IPS-18a (cell line): ENCODE data around the gene GSTM4.

Source experiments
- H3K27ac ChIP-seq: one replicate; pipeline ENCODE4 v1.5.1; 2013; ENCODE audit warnings: low read length
- H3K27me3 ChIP-seq: one replicate; pipeline ENCODE4 v1.6.1; 2013; ENCODE audit warnings: mild to moderate bottlenecking, low read length; ENCODE audit not compliant: control insufficient read depth, insufficient read depth
- H3K36me3 ChIP-seq: one replicate; pipeline ENCODE4 v1.6.1; 2013; ENCODE audit warnings: low read depth, low read length; ENCODE audit not compliant: control insufficient read depth
- H3K4me1 ChIP-seq: one replicate; pipeline ENCODE4 v1.6.1; 2013; ENCODE audit warnings: low read depth, low read length; ENCODE audit not compliant: control insufficient read depth
- H3K4me3 ChIP-seq: one replicate; pipeline ENCODE4 v1.5.1; 2013; ENCODE audit warnings: low read length
- H3K9ac ChIP-seq: one replicate; pipeline ENCODE4 v1.6.1; 2013; ENCODE audit warnings: mild to moderate bottlenecking, low read length, moderate library complexity
- H3K9me3 ChIP-seq: one replicate; pipeline ENCODE4 v1.6.1; 2013; ENCODE audit warnings: low read depth, low read length; ENCODE audit not compliant: control insufficient read depth

The GSTM4 gene

GRCh38 chr1:109619576-109620400, 36.1 kb upstream of the GSTM4 start, which contains the start of the genes AMPD2 and GNAT2:
Gene AMPD2 (plus strand): TSS chr1:109619837. CDS start chr1:109621176, 1,339 bp downstream.
Gene GNAT2 (minus strand): TSS chr1:109619616. CDS start chr1:109612870, 6,746 bp downstream.
- Histone ChIP-seq H3K27ac (peak within 1 kb of the TSS; percentile 55), H3K9me3 (no peaks in the 10 kb centered on the region), H3K4me3 (peak within 1 kb of the TSS; percentile 91), H3K36me3 (no peaks in the 10 kb centered on the region), H3K4me1 (peaks cover 20% of the 10 kb centered on the region), H3K9ac (peak within 1 kb of the TSS; percentile 79), H3K27me3 (no peaks in the 10 kb centered on the region)

DNA sequence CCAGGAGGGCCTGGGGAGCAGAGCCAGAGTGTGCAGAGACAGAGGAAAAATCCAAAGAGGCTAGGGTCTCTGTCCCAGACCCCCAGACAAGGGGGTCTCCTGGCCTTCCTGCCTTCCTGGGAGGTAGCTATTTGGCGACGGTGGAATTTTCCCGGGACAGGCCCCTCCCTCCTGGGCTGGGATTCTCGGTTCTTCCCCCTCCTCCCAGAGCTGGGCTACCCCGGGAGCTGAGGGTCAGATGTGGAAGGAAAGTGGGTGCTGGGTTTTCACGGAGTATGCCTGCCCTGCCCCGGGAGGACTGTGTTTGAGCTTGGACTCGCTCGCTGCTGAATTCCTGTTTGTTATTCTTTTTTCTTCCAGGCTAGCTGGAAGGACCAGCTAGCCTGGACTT, 35.5 kb upstream of the GSTM4 start:
- H3K9me3 ChIP-seq, result no peaks in the 10 kb centered on the region

DNA sequence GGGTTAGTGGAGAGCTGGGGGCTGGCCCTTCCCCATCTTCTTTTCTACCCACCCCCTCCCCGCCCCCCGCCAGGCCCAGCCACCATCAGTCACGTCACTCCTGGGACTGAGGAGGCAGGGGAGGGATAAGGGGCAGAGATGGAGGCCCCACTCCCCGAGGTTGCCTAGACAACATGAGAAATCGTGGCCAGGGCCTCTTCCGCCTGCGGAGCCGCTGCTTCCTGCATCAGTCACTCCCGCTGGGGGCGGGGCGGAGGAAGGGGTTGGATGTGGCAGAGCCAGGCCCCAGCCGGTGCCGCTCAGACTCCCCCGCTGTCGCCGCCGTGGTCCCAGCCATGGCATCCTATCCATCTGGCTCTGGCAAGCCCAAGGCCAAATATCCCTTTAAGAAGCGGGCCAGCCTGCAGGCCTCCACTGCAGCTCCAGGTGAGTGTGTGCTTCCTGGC, 35.0 kb upstream of the GSTM4 start:
- peaks cover 20% of the 10 kb centered on the region for H3K4me1 ChIP-seq
- no peaks in the 10 kb centered on the region for H3K36me3 ChIP-seq
- H3K4me3 ChIP-seq, result peak overlapping the region; percentile 91
- H3K27ac ChIP-seq, result no peak overlapping the region
- H3K9ac ChIP-seq, result peak overlapping the region; percentile 79
- no peaks in the 10 kb centered on the region for H3K9me3 ChIP-seq
- no peaks in the 10 kb centered on the region for H3K27me3 ChIP-seq

More for the DNA sequence above, 35.5 kb upstream of the GSTM4 start:
- Histone ChIP-seq H3K9ac (peak overlapping the region; percentile 79), H3K4me1 (peaks cover 20% of the 10 kb centered on the region), H3K4me3 (peak overlapping the region; percentile 91), H3K36me3 (no peaks in the 10 kb centered on the region), H3K27ac (peak overlapping the region; percentile 55), H3K27me3 (no peaks in the 10 kb centered on the region)

DNA sequence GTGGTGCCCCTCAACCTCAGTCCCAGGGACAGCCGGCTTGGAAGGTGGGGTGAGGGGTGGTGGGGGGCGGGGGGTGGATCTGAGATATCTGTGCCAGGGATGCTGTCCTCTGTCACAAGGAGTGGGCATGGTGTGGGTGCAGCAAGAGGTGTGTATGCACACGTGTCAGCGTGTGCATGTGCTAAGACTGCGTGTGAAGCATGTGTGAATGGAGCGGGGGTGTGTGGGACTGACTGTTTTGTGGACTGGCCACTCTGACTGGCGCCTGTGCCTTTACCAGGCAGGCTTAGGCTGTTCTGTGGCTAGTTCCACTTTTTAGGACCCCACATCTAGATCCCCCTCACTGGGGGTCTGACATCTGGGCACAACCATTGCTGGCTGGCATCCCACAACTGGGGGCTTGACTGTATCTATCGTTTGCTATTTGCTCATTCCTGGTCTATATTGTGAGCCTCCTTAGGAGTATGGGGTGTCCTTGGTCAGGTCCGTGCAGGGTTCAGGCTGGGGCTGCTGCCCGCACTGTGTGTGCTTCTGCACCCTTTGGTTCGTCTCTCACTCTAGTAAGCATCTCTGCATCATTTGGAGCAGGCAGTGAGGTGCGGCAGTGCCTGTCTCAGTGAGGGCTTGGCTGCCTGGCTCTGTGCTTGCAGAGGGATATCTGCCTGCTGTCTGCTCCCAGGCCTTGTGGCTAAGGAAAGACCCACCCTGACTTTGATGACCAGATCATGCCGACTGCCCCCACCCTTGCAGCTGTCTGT, 34.3 kb upstream of the GSTM4 start:
- Histone ChIP-seq H3K36me3 (peaks cover 1% of the 10 kb centered on the region), H3K27ac (no peak overlapping the region), H3K4me3 (peak overlapping the region; percentile 91), H3K27me3 (no peaks in the 10 kb centered on the region), H3K9me3 (no peaks in the 10 kb centered on the region), H3K9ac (no peak overlapping the region), H3K4me1 (peaks cover 20% of the 10 kb centered on the region)

- Histone ChIP-seq H3K9me3 (no peaks in the 10 kb centered on the region), H3K36me3 (peaks cover 6% of the 10 kb centered on the region), H3K27ac (no peak overlapping the region), H3K4me1 (peaks cover 15% of the 10 kb centered on the region), H3K4me3 (no peak overlapping the region), H3K27me3 (no peaks in the 10 kb centered on the region), H3K9ac (no peak overlapping the region)
Measured at GRCh38 chr1:109622137-109622892, 33.6 kb upstream of the GSTM4 start.

DNA sequence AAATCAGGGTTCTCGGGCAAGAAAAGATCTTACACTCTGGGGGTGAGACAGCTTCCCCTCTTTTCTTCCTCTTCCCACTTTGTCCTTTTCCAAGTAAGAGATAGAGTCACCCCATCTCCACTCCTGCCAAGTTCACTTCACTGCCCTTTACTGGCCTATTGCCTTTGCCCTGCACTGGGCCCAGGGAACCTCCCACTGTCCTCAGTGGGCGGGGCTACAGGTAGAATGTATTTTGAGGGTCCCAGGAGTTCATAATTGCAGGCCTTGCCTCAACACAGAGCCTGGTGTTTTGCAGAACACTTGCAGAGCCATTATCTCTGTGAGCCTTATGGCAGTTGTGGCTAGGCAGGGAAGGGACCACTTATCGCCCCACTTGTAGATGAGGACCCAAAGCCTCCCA, 33.0 kb upstream of the GSTM4 start:
- Histone ChIP-seq H3K27ac (no peak overlapping the region), H3K36me3 (peaks cover 9% of the 10 kb centered on the region), H3K9ac (no peak overlapping the region), H3K27me3 (no peaks in the 10 kb centered on the region), H3K9me3 (no peaks in the 10 kb centered on the region), H3K4me3 (no peak overlapping the region), H3K4me1 (peaks cover 12% of the 10 kb centered on the region)

- Histone ChIP-seq H3K36me3 (peaks cover 16% of the 10 kb centered on the region), H3K27me3 (no peaks in the 10 kb centered on the region), H3K4me3 (no peak overlapping the region), H3K4me1 (peaks cover 7% of the 10 kb centered on the region), H3K27ac (no peak overlapping the region), H3K9ac (no peak overlapping the region), H3K9me3 (no peaks in the 10 kb centered on the region)
Measured at GRCh38 chr1:109623601-109624161, 32.2 kb upstream of the GSTM4 start.

GRCh38 chr1:109624201-109625010, 31.5 kb upstream of the GSTM4 start:
- Histone ChIP-seq H3K9me3 (no peaks in the 10 kb centered on the region), H3K4me3 (no peak overlapping the region), H3K36me3 (peaks cover 19% of the 10 kb centered on the region), H3K27me3 (no peaks in the 10 kb centered on the region), H3K4me1 (no peaks in the 10 kb centered on the region), H3K9ac (no peak overlapping the region), H3K27ac (no peak overlapping the region)

GRCh38 chr1:109625176-109625575, 30.7 kb upstream of the GSTM4 start:
- Histone ChIP-seq H3K9ac (no peak overlapping the region), H3K36me3 (peaks cover 23% of the 10 kb centered on the region), H3K9me3 (no peaks in the 10 kb centered on the region), H3K4me1 (no peaks in the 10 kb centered on the region), H3K27me3 (no peaks in the 10 kb centered on the region), H3K27ac (no peak overlapping the region), H3K4me3 (no peak overlapping the region)

- no peaks in the 10 kb centered on the region for H3K9me3 ChIP-seq
- peaks cover 23% of the 10 kb centered on the region for H3K36me3 ChIP-seq
- no peak overlapping the region for H3K27ac ChIP-seq
- no peaks in the 10 kb centered on the region for H3K4me1 ChIP-seq
- H3K27me3 ChIP-seq, result no peaks in the 10 kb centered on the region
- no peak overlapping the region for H3K9ac ChIP-seq
- no peak overlapping the region for H3K4me3 ChIP-seq
Measured at GRCh38 chr1:109625601-109626560, 30.0 kb upstream of the GSTM4 start.
